ENCODE measurements around the gene RNF14.

Gene RNF14

DNA sequence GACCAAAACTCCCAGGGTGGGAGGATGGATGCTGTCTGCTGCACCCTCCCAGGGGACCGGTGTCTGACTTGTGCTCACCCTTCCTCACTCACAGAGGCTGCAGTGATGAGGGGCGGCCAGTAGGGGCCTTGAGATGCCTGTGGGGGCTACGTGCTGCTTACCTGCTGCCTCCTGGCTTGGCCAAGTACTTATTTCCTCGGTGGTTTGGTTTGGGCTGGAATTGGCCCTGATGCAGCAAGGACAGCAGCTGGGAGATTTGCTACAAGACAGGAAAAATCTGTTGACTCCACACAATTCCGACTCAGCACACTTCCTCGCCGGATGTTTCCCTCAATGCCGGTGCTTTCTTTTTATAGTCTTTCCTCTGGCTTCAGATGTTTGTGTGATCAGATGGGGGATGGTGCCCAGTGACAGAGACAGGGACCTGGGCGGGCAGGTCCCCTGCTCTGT lies 17.5 kb upstream of the RNF14 start:
- no peaks in the 10 kb centered on the region for H4K20me1 ChIP-seq (ENCODE audit: insufficient read depth, low read length)
- no peaks in the 10 kb centered on the region for H3K9me3 ChIP-seq (ENCODE audit: low read length)
- TF ChIP-seq EZH2 (IDR thresholded peaks at IDR 0.05; ENCODE audit: borderline replicate concordance, low read length) (no peak), CTCF (IDR thresholded peaks at IDR 0.05; ENCODE audit: low read length) (peak; percentile 72)
- no peak overlapping the region for H3K4me2 ChIP-seq (ENCODE audit: low read length)
- H3K9ac ChIP-seq (ENCODE audit: low read length), result no peak overlapping the region
- no peaks in the 10 kb centered on the region for H3K79me2 ChIP-seq (ENCODE audit: insufficient read depth, low read length)
- H3K36me3 ChIP-seq (ENCODE audit: insufficient read depth, low read length), result no peaks in the 10 kb centered on the region
- H3K4me3 ChIP-seq (ENCODE audit: low read depth, low read length, poor library complexity, severe bottlenecking), result no peak overlapping the region
- H3K9me2 ChIP-seq (ENCODE audit: low read depth, low read length), result no peaks in the 10 kb centered on the region
- H3K4me1 ChIP-seq (ENCODE audit: insufficient read depth, low read length, severe bottlenecking), result no peaks in the 10 kb centered on the region
- H2AFZ ChIP-seq (ENCODE audit: low read length), result no peak overlapping the region
- no peaks in the 10 kb centered on the region for H3F3A ChIP-seq (ENCODE audit: insufficient read depth, low read length)
- no peak overlapping the region for H3K27ac ChIP-seq (ENCODE audit: low read depth, low read length, poor library complexity, severe bottlenecking)
- no peaks in the 10 kb centered on the region; the same call in 1 of the 2 replicates for H3K27me3 ChIP-seq (ENCODE audit: insufficient read depth, low read length)

- H3K4me1 ChIP-seq (ENCODE audit: insufficient read depth, low read length, severe bottlenecking), result no peaks in the 10 kb centered on the region
- H3F3A ChIP-seq (ENCODE audit: insufficient read depth, low read length), result no peaks in the 10 kb centered on the region
- no peaks in the 10 kb centered on the region; the same call in 1 of the 2 replicates for H3K27me3 ChIP-seq (ENCODE audit: insufficient read depth, low read length)
- H3K27ac ChIP-seq (ENCODE audit: low read depth, low read length, poor library complexity, severe bottlenecking), result no peak overlapping the region
- no peaks in the 10 kb centered on the region for H3K79me2 ChIP-seq (ENCODE audit: insufficient read depth, low read length)
- H4K20me1 ChIP-seq (ENCODE audit: insufficient read depth, low read length), result no peaks in the 10 kb centered on the region
- H3K9me2 ChIP-seq (ENCODE audit: low read depth, low read length), result no peaks in the 10 kb centered on the region
- no peak overlapping the region for H3K4me3 ChIP-seq (ENCODE audit: low read depth, low read length, poor library complexity, severe bottlenecking)
- H3K9me3 ChIP-seq (ENCODE audit: low read length), result no peaks in the 10 kb centered on the region
- no peak overlapping the region for H3K9ac ChIP-seq (ENCODE audit: low read length)
- no peaks in the 10 kb centered on the region for H3K36me3 ChIP-seq (ENCODE audit: insufficient read depth, low read length)
- no peak overlapping the region for H2AFZ ChIP-seq (ENCODE audit: low read length)
- no peak overlapping the region for H3K4me2 ChIP-seq (ENCODE audit: low read length)
- no peak for TF ChIP-seq CTCF (IDR thresholded peaks at IDR 0.05; ENCODE audit: low read length)
- no peak for TF ChIP-seq EZH2 (IDR thresholded peaks at IDR 0.05; ENCODE audit: borderline replicate concordance, low read length)
These were observed 16.9 kb upstream of the RNF14 start for GRCh38 chr5:141952020-141952419.

- Histone ChIP-seq H3K79me2 (ENCODE audit: insufficient read depth, low read length) (no peaks in the 10 kb centered on the region), H3K27ac (ENCODE audit: low read depth, low read length, poor library complexity, severe bottlenecking) (no peak overlapping the region), H3K4me2 (ENCODE audit: low read length) (no peak overlapping the region), H4K20me1 (ENCODE audit: insufficient read depth, low read length) (no peaks in the 10 kb centered on the region), H3K9ac (ENCODE audit: low read length) (no peak overlapping the region), H3F3A (ENCODE audit: insufficient read depth, low read length) (no peaks in the 10 kb centered on the region), H3K4me1 (ENCODE audit: insufficient read depth, low read length, severe bottlenecking) (no peaks in the 10 kb centered on the region), H3K36me3 (ENCODE audit: insufficient read depth, low read length) (no peaks in the 10 kb centered on the region), H3K4me3 (ENCODE audit: low read depth, low read length, poor library complexity, severe bottlenecking) (no peak overlapping the region), H3K9me2 (ENCODE audit: low read depth, low read length) (no peaks in the 10 kb centered on the region), H3K9me3 (ENCODE audit: low read length) (no peaks in the 10 kb centered on the region), H3K27me3 (ENCODE audit: insufficient read depth, low read length) (no peaks in the 10 kb centered on the region; the same call in 1 of the 2 replicates), H2AFZ (ENCODE audit: low read length) (no peak overlapping the region)
- TF ChIP-seq CTCF (IDR thresholded peaks at IDR 0.05; ENCODE audit: low read length) (no peak), EZH2 (IDR thresholded peaks at IDR 0.05; ENCODE audit: borderline replicate concordance, low read length) (no peak)
These were observed 14.7 kb upstream of the RNF14 start for GRCh38 chr5:141954194-141954593.

Data from OCI-LY1 (cell line).